ENCODE measurements around the gene TIAL1.
A peak's percentile ranks its signal among the peaks of the same experiment; 100 is the strongest.

The TIAL1 gene
- total RNA-seq: 46.4 to 136 (median 67.7) reads per million in 9 experiments

GRCh38 chr10:119596537-119597404, at the start of gene TIAL1:
Gene TIAL1 (minus strand): TSS chr10:119596964. CDS start chr10:119596465, 499 bp downstream.
- Mint-ChIP-seq H3K27me3 (no peaks in the 10 kb centered on the region), H3K4me3 (peak within 1 kb of the TSS; percentile 94 to 98), H3K36me3 (ENCODE audit: insufficient read depth) (peaks cover 34% of the 10 kb centered on the region), H3K27ac (peak within 1 kb of the TSS; percentile 95), H3K4me1 (ENCODE audit: low read depth in 2 of 2) (peaks cover 34 to 39% of the 10 kb centered on the region in 2 donors), H3K9me3 (no peaks in the 10 kb centered on the region)
- peak; percentile 83 for ATAC-seq (replicated peaks)
- peak; percentile 85 to 87 (median 87) for DNase-seq

- peaks cover 19 to 22% of the 10 kb centered on the region in 2 donors for H3K4me1 Mint-ChIP-seq (ENCODE audit: low read depth in 2 of 2)
- H3K4me3 Mint-ChIP-seq: no peak overlapping the region
- H3K9me3 Mint-ChIP-seq: no peaks in the 10 kb centered on the region
- no peak overlapping the region for H3K27ac Mint-ChIP-seq
- ATAC-seq (replicated peaks) (no peak), DNase-seq (no peak)
- H3K27me3 Mint-ChIP-seq: no peaks in the 10 kb centered on the region
- H3K36me3 Mint-ChIP-seq (ENCODE audit: insufficient read depth): peaks cover 8% of the 10 kb centered on the region
Observed at GRCh38 chr10:119644994-119645393, 48.2 kb upstream of the TIAL1 start.

GRCh38 chr10:119644205-119644814, 47.5 kb upstream of the TIAL1 start:
- DNase-seq: no peak
- Mint-ChIP-seq H3K27me3 (peaks cover 0 to 6% of the 10 kb centered on the region in 2 donors), H3K4me3 (no peak overlapping the region), H3K9me3 (no peaks in the 10 kb centered on the region), H3K27ac (no peak overlapping the region), H3K36me3 (ENCODE audit: insufficient read depth) (peaks cover 8% of the 10 kb centered on the region), H3K4me1 (ENCODE audit: low read depth in 2 of 2) (peaks cover 19 to 26% of the 10 kb centered on the region in 2 donors)
- ATAC-seq (replicated peaks): no peak

GRCh38 chr10:119643306-119644204, 46.8 kb upstream of the TIAL1 start:
- Mint-ChIP-seq H3K27ac (peak overlapping the region in 1 of 2 donors; percentile 83), H3K4me1 (ENCODE audit: low read depth in 2 of 2) (peaks cover 19 to 26% of the 10 kb centered on the region in 2 donors), H3K36me3 (ENCODE audit: insufficient read depth) (peaks cover 8% of the 10 kb centered on the region), H3K9me3 (no peaks in the 10 kb centered on the region), H3K27me3 (peaks cover 0 to 6% of the 10 kb centered on the region in 2 donors), H3K4me3 (peak overlapping the region; percentile 74 to 80)
- ATAC-seq (replicated peaks) (no peak), DNase-seq (no peak)

GRCh38 chr10:119642556-119643111, 45.9 kb upstream of the TIAL1 start:
- Mint-ChIP-seq H3K27ac (peak overlapping the region; percentile 41 to 83), H3K9me3 (no peaks in the 10 kb centered on the region), H3K27me3 (peaks cover 0 to 6% of the 10 kb centered on the region in 2 donors), H3K36me3 (ENCODE audit: insufficient read depth) (peaks cover 8% of the 10 kb centered on the region), H3K4me3 (peak overlapping the region; percentile 74 to 80), H3K4me1 (ENCODE audit: low read depth in 2 of 2) (peaks cover 19 to 26% of the 10 kb centered on the region in 2 donors)
- DNase-seq (peak; percentile 27 to 34 (median 32)), ATAC-seq (replicated peaks) (peak; percentile 99)

- Mint-ChIP-seq H3K9me3 (no peaks in the 10 kb centered on the region), H3K27ac (no peak overlapping the region), H3K36me3 (ENCODE audit: insufficient read depth) (peaks cover 8% of the 10 kb centered on the region), H3K27me3 (peaks cover 0 to 6% of the 10 kb centered on the region in 2 donors), H3K4me1 (ENCODE audit: low read depth in 2 of 2) (peaks cover 19 to 26% of the 10 kb centered on the region in 2 donors), H3K4me3 (no peak overlapping the region)
- DNase-seq: no peak
- no peak for ATAC-seq (replicated peaks)
Observed at GRCh38 chr10:119640875-119641526, 44.2 kb upstream of the TIAL1 start.

- peaks cover 0 to 6% of the 10 kb centered on the region in 2 donors for H3K27me3 Mint-ChIP-seq
- H3K4me3 Mint-ChIP-seq: no peak overlapping the region
- H3K4me1 Mint-ChIP-seq (ENCODE audit: low read depth in 2 of 2): peaks cover 19 to 26% of the 10 kb centered on the region in 2 donors
- no peaks in the 10 kb centered on the region for H3K9me3 Mint-ChIP-seq
- ATAC-seq (replicated peaks) (no peak), DNase-seq (no peak)
- peaks cover 8% of the 10 kb centered on the region for H3K36me3 Mint-ChIP-seq (ENCODE audit: insufficient read depth)
- no peak overlapping the region for H3K27ac Mint-ChIP-seq
Observed at GRCh38 chr10:119640384-119640783, 43.6 kb upstream of the TIAL1 start.

GRCh38 chr10:119638982-119639381, 42.2 kb upstream of the TIAL1 start:
- Mint-ChIP-seq H3K4me1 (ENCODE audit: low read depth in 2 of 2) (peaks cover 19 to 26% of the 10 kb centered on the region in 2 donors), H3K27me3 (peaks cover 0 to 6% of the 10 kb centered on the region in 2 donors), H3K4me3 (no peak overlapping the region), H3K9me3 (no peaks in the 10 kb centered on the region), H3K36me3 (ENCODE audit: insufficient read depth) (peaks cover 8% of the 10 kb centered on the region), H3K27ac (no peak overlapping the region)
- ATAC-seq (replicated peaks) (no peak), DNase-seq (no peak)

GRCh38 chr10:119637631-119638030, 40.9 kb upstream of the TIAL1 start:
- H3K9me3 Mint-ChIP-seq: no peaks in the 10 kb centered on the region
- H3K27ac Mint-ChIP-seq: no peak overlapping the region
- no peak overlapping the region for H3K4me3 Mint-ChIP-seq
- H3K36me3 Mint-ChIP-seq (ENCODE audit: insufficient read depth): peaks cover 3% of the 10 kb centered on the region
- ATAC-seq (replicated peaks) (no peak), DNase-seq (no peak)
- H3K27me3 Mint-ChIP-seq: peaks cover 0 to 6% of the 10 kb centered on the region in 2 donors
- H3K4me1 Mint-ChIP-seq (ENCODE audit: low read depth in 2 of 2): peaks cover 8 to 14% of the 10 kb centered on the region in 2 donors

GRCh38 chr10:119634219-119634544, 37.4 kb upstream of the TIAL1 start:
- Mint-ChIP-seq H3K9me3 (no peaks in the 10 kb centered on the region), H3K4me3 (no peak overlapping the region), H3K27me3 (no peaks in the 10 kb centered on the region), H3K27ac (no peak overlapping the region), H3K36me3 (ENCODE audit: insufficient read depth) (no peaks in the 10 kb centered on the region), H3K4me1 (ENCODE audit: low read depth in 2 of 2) (no peaks in the 10 kb centered on the region)
- DNase-seq: no peak
- ATAC-seq (replicated peaks): no peak

GRCh38 chr10:119633538-119634218, 36.9 kb upstream of the TIAL1 start:
- no peaks in the 10 kb centered on the region for H3K9me3 Mint-ChIP-seq
- H3K4me1 Mint-ChIP-seq (ENCODE audit: low read depth in 2 of 2): no peaks in the 10 kb centered on the region
- H3K27ac Mint-ChIP-seq: no peak overlapping the region
- no peaks in the 10 kb centered on the region for H3K27me3 Mint-ChIP-seq
- ATAC-seq (replicated peaks) (no peak), DNase-seq (no peak)
- H3K36me3 Mint-ChIP-seq (ENCODE audit: insufficient read depth): no peaks in the 10 kb centered on the region
- no peak overlapping the region for H3K4me3 Mint-ChIP-seq

- no peak overlapping the region for H3K27ac Mint-ChIP-seq
- H3K4me1 Mint-ChIP-seq (ENCODE audit: low read depth in 2 of 2): no peaks in the 10 kb centered on the region
- H3K27me3 Mint-ChIP-seq: no peaks in the 10 kb centered on the region
- H3K4me3 Mint-ChIP-seq: no peak overlapping the region
- DNase-seq (no peak), ATAC-seq (replicated peaks) (no peak)
- H3K36me3 Mint-ChIP-seq (ENCODE audit: insufficient read depth): no peaks in the 10 kb centered on the region
- H3K9me3 Mint-ChIP-seq: no peaks in the 10 kb centered on the region
Observed at GRCh38 chr10:119630300-119630699, 33.5 kb upstream of the TIAL1 start.
